ENCODE data around the gene POPDC2.

DNA sequence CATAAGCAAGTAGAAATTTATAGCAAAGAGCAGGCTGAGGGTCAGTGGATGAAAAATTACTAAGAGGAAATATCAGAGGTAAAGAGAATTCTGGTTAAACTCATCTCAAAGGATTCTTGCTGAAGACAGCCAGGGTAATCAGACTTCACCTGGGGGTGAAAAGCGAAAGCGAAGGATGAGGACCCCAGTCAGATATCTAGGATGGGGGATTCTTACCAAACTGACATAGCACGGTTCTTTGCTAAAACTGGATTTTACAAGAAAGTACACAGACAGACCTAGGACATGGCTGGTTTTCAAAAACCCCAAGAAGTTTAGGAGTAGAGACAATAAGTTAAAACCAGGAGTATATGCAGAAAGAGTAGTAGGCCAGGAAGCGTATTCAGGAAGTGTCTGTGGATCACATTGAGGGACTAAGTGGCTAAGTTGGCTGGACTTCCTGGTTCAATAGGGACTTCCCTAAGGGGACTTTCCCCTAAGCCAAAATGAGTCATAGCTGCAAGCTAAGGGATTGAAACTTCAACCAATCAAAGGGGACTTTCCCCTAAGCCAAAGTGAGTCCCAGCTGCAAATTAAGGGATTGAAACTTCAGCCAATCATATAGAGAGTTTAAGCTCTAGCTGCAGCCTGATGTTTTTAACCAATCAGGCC is 40.0 kb upstream of the POPDC2 start:
- no peak for TF ChIP-seq SIN3A (IDR thresholded peaks at IDR 0.05; ENCODE audit: borderline replicate concordance, insufficient read depth, low read length)
- no peak for TF ChIP-seq POLR2AphosphoS5 (IDR thresholded peaks at IDR 0.05; ENCODE audit: low read depth, low read length)
- TF ChIP-seq, protein P1, sequence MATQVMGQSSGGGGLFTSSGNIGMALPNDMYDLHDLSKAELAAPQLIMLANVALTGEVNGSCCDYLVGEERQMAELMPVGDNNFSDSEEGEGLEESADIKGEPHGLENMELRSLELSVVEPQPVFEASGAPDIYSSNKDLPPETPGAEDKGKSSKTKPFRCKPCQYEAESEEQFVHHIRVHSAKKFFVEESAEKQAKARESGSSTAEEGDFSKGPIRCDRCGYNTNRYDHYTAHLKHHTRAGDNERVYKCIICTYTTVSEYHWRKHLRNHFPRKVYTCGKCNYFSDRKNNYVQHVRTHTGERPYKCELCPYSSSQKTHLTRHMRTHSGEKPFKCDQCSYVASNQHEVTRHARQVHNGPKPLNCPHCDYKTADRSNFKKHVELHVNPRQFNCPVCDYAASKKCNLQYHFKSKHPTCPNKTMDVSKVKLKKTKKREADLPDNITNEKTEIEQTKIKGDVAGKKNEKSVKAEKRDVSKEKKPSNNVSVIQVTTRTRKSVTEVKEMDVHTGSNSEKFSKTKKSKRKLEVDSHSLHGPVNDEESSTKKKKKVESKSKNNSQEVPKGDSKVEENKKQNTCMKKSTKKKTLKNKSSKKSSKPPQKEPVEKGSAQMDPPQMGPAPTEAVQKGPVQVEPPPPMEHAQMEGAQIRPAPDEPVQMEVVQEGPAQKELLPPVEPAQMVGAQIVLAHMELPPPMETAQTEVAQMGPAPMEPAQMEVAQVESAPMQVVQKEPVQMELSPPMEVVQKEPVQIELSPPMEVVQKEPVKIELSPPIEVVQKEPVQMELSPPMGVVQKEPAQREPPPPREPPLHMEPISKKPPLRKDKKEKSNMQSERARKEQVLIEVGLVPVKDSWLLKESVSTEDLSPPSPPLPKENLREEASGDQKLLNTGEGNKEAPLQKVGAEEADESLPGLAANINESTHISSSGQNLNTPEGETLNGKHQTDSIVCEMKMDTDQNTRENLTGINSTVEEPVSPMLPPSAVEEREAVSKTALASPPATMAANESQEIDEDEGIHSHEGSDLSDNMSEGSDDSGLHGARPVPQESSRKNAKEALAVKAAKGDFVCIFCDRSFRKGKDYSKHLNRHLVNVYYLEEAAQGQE (IDR thresholded peaks at IDR 0.05; ENCODE audit: insufficient read depth in 1 of 2, low read depth in 2 of 2, low read length in 2 of 2): no peak
- TF ChIP-seq FOXP2 (optimal IDR thresholded peaks at IDR 0.05; ENCODE audit: borderline replicate concordance, extremely low read depth, extremely low read length, insufficient read depth): no peak

Data from PFSK-1 (cell line).